ENCODE data around the gene TAOK2. TPM values are rescaled to one million over a fixed set of nuclear protein-coding genes. Genes with fewer than 3 reads are reported as not detected.

TAOK2 gene
- total and polyA plus RNA-seq, 2 of the 13 experiments (the other 11 are each of a cell fraction or from before 2014, with no cell fraction given): 17.4 to 43.2 TPM

DNA sequence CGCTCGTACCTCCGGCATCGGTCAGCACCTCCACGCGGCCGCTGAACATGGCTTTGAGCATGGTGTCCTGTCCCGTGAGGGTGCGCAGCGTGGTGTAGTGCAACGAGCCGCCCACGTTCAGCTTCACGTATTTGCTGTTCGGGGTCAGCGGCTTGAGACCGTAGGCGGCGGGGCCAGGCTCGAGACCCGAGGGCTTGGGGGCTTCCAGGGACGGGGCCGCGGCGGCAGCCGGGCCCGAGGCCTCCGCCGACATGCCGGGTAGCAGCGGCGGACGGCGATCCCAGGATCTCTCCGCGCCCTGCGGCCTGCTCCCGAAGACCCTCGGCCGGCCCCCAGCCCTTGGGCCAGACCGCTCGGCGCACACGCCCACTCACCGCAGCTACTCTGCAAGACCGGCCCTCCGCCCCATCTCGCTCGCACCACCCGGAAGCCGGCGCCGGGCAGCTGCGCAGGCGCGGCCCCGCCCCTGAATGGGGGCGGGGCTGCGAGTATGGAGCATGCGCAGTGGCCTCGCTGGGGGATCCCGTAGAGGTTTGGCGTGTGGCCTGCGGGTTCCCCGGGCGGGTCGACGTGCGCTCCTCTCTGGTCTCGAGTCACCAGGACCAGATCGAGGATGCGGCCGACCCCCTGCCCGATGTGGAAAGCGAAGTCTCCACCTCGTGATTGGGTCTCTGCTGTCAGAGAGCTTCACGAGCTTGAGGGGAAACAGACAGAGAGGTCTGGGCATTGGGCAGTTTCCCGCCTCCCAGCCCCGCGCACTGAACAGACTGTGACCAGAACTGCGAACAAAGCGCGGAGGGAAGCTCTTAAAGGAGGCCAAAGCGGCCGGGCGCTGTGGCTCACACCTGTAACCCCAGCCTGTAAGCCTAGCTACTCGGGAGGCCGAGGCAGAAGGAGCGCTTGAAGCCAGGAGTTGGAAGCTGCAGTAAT lies 47.6 kb upstream of the TAOK2 start, which contains the start of gene KCTD13 (continued):
- TF ChIP-seq, protein P1, sequence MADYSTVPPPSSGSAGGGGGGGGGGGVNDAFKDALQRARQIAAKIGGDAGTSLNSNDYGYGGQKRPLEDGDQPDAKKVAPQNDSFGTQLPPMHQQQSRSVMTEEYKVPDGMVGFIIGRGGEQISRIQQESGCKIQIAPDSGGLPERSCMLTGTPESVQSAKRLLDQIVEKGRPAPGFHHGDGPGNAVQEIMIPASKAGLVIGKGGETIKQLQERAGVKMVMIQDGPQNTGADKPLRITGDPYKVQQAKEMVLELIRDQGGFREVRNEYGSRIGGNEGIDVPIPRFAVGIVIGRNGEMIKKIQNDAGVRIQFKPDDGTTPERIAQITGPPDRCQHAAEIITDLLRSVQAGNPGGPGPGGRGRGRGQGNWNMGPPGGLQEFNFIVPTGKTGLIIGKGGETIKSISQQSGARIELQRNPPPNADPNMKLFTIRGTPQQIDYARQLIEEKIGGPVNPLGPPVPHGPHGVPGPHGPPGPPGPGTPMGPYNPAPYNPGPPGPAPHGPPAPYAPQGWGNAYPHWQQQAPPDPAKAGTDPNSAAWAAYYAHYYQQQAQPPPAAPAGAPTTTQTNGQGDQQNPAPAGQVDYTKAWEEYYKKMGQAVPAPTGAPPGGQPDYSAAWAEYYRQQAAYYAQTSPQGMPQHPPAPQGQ (CRISPR knock-in tag; IDR thresholded peaks at IDR 0.05; ENCODE audit: borderline replicate concordance): peak; percentile 17; the same call in 1 of the 2 replicates
- TF ChIP-seq SIN3B (IDR thresholded peaks at IDR 0.05; ENCODE audit: low read length) (no peak), XBP1 (CRISPR knock-in tag; IDR thresholded peaks at IDR 0.05) (no peak; the same call in 1 of the 2 replicates), HDAC1 (CRISPR knock-in tag; IDR thresholded peaks at IDR 0.05) (peak; percentile 84), ZC3H4 (CRISPR knock-in tag; IDR thresholded peaks at IDR 0.05; ENCODE audit: borderline replicate concordance) (0 out of 2 replicates have a peak, but pooled peaks have one; percentile 24), SALL1 (CRISPR knock-in tag; IDR thresholded peaks at IDR 0.05) (peak; percentile 90), ZMYM3 (CRISPR knock-in tag; IDR thresholded peaks at IDR 0.05) (peak; percentile 39; the same call in 1 of the 2 replicates), ZNF746 (CRISPR knock-in tag; IDR thresholded peaks at IDR 0.05) (peak; percentile 45; the same call in 1 of the 2 replicates), SMAD1 (CRISPR knock-in tag; IDR thresholded peaks at IDR 0.05; ENCODE audit: borderline replicate concordance, low read depth) (peak; percentile 35)
- TF ChIP-seq, protein P2, sequence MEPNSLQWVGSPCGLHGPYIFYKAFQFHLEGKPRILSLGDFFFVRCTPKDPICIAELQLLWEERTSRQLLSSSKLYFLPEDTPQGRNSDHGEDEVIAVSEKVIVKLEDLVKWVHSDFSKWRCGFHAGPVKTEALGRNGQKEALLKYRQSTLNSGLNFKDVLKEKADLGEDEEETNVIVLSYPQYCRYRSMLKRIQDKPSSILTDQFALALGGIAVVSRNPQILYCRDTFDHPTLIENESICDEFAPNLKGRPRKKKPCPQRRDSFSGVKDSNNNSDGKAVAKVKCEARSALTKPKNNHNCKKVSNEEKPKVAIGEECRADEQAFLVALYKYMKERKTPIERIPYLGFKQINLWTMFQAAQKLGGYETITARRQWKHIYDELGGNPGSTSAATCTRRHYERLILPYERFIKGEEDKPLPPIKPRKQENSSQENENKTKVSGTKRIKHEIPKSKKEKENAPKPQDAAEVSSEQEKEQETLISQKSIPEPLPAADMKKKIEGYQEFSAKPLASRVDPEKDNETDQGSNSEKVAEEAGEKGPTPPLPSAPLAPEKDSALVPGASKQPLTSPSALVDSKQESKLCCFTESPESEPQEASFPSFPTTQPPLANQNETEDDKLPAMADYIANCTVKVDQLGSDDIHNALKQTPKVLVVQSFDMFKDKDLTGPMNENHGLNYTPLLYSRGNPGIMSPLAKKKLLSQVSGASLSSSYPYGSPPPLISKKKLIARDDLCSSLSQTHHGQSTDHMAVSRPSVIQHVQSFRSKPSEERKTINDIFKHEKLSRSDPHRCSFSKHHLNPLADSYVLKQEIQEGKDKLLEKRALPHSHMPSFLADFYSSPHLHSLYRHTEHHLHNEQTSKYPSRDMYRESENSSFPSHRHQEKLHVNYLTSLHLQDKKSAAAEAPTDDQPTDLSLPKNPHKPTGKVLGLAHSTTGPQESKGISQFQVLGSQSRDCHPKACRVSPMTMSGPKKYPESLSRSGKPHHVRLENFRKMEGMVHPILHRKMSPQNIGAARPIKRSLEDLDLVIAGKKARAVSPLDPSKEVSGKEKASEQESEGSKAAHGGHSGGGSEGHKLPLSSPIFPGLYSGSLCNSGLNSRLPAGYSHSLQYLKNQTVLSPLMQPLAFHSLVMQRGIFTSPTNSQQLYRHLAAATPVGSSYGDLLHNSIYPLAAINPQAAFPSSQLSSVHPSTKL (CRISPR knock-in tag; IDR thresholded peaks at IDR 0.05): peak; percentile 7; the same call in 1 of the 2 replicates
- TF ChIP-seq, protein P3, sequence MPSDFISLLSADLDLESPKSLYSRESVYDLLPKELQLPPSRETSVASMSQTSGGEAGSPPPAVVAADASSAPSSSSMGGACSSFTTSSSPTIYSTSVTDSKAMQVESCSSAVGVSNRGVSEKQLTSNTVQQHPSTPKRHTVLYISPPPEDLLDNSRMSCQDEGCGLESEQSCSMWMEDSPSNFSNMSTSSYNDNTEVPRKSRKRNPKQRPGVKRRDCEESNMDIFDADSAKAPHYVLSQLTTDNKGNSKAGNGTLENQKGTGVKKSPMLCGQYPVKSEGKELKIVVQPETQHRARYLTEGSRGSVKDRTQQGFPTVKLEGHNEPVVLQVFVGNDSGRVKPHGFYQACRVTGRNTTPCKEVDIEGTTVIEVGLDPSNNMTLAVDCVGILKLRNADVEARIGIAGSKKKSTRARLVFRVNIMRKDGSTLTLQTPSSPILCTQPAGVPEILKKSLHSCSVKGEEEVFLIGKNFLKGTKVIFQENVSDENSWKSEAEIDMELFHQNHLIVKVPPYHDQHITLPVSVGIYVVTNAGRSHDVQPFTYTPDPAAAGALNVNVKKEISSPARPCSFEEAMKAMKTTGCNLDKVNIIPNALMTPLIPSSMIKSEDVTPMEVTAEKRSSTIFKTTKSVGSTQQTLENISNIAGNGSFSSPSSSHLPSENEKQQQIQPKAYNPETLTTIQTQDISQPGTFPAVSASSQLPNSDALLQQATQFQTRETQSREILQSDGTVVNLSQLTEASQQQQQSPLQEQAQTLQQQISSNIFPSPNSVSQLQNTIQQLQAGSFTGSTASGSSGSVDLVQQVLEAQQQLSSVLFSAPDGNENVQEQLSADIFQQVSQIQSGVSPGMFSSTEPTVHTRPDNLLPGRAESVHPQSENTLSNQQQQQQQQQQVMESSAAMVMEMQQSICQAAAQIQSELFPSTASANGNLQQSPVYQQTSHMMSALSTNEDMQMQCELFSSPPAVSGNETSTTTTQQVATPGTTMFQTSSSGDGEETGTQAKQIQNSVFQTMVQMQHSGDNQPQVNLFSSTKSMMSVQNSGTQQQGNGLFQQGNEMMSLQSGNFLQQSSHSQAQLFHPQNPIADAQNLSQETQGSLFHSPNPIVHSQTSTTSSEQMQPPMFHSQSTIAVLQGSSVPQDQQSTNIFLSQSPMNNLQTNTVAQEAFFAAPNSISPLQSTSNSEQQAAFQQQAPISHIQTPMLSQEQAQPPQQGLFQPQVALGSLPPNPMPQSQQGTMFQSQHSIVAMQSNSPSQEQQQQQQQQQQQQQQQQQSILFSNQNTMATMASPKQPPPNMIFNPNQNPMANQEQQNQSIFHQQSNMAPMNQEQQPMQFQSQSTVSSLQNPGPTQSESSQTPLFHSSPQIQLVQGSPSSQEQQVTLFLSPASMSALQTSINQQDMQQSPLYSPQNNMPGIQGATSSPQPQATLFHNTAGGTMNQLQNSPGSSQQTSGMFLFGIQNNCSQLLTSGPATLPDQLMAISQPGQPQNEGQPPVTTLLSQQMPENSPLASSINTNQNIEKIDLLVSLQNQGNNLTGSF (CRISPR knock-in tag; IDR thresholded peaks at IDR 0.05): peak; percentile 82
- TF ChIP-seq, protein P4, sequence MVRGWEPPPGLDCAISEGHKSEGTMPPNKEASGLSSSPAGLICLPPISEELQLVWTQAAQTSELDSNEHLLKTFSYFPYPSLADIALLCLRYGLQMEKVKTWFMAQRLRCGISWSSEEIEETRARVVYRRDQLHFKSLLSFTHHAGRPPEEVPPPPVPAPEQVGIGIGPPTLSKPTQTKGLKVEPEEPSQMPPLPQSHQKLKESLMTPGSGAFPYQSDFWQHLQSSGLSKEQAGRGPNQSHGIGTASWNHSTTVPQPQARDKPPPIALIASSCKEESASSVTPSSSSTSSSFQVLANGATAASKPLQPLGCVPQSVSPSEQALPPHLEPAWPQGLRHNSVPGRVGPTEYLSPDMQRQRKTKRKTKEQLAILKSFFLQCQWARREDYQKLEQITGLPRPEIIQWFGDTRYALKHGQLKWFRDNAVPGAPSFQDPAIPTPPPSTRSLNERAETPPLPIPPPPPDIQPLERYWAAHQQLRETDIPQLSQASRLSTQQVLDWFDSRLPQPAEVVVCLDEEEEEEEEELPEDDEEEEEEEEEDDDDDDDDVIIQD (CRISPR knock-in tag; IDR thresholded peaks at IDR 0.05; ENCODE audit: low read depth): 0 out of 2 replicates have a peak, but pooled peaks have one; percentile 12
- TF ChIP-seq, protein P5, sequence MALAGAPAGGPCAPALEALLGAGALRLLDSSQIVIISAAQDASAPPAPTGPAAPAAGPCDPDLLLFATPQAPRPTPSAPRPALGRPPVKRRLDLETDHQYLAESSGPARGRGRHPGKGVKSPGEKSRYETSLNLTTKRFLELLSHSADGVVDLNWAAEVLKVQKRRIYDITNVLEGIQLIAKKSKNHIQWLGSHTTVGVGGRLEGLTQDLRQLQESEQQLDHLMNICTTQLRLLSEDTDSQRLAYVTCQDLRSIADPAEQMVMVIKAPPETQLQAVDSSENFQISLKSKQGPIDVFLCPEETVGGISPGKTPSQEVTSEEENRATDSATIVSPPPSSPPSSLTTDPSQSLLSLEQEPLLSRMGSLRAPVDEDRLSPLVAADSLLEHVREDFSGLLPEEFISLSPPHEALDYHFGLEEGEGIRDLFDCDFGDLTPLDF (CRISPR knock-in tag; IDR thresholded peaks at IDR 0.05): peak; percentile 87

Data from HepG2 (cell line).